HTERT RPE-1 (cell line): ENCODE results near the gene PCNX2.

Experiments used
- in situ Hi-C: fragments of 300-500 bp; cut with MboI; formaldehyde crosslinking; loops from 4 replicates; pipeline ENCODE4 v1.14.3; 2020; ENCODE audit warnings: low sequenced_read_pairs

Gene PCNX2

GRCh38 chr1:232966663-232967062, 328.9 kb downstream of the PCNX2 start:
- in situ Hi-C loops: no loop called here

- in situ Hi-C loops: no loop called here
Measured at GRCh38 chr1:232965912-232966217, 329.7 kb downstream of the PCNX2 start.

- in situ Hi-C loops: no loop called here
Measured at GRCh38 chr1:232965124-232965911, 330.2 kb downstream of the PCNX2 start.

GRCh38 chr1:232964601-232965000, 330.9 kb downstream of the PCNX2 start:
- in situ Hi-C loops: no loop called here

GRCh38 chr1:232962761-232963745, 332.5 kb downstream of the PCNX2 start:
- in situ Hi-C loops: no loop called here

GRCh38 chr1:232958067-232958466, 337.5 kb downstream of the PCNX2 start:
- in situ Hi-C loops: no loop called here

- in situ Hi-C loops: no loop called here
Measured at GRCh38 chr1:232956081-232956480, 339.4 kb downstream of the PCNX2 start.

- in situ Hi-C loops: no loop called here
Measured at GRCh38 chr1:232954594-232955365, 340.7 kb downstream of the PCNX2 start.

GRCh38 chr1:232952514-232953499, 342.7 kb downstream of the PCNX2 start:
- in situ Hi-C loops: no loop called here

- in situ Hi-C loops: no loop called here
Measured at GRCh38 chr1:232951605-232952004, 343.9 kb downstream of the PCNX2 start.

- in situ Hi-C loops: no loop called here
Measured at GRCh38 chr1:232951180-232951579, 344.3 kb downstream of the PCNX2 start.

- in situ Hi-C loops: no loop called here
Measured at GRCh38 chr1:232950197-232951176, 345.0 kb downstream of the PCNX2 start, which contains the start of gene NTPCR. TSS of gene NTPCR (plus strand) at chr1:232950611. CDS start at chr1:232950711, 100 bp downstream.

GRCh38 chr1:232949636-232950196, 345.8 kb downstream of the PCNX2 start:
- in situ Hi-C loops: no loop called here

GRCh38 chr1:232944347-232944746, 351.2 kb downstream of the PCNX2 start:
- in situ Hi-C loops: no loop called here

- in situ Hi-C loops: no loop called here
Measured at GRCh38 chr1:232943679-232944252, 351.8 kb downstream of the PCNX2 start.

- in situ Hi-C loops: no loop called here
Measured at GRCh38 chr1:232942413-232943294, 352.9 kb downstream of the PCNX2 start.

- in situ Hi-C loops: no loop called here
Measured at GRCh38 chr1:232940262-232940661, 355.3 kb downstream of the PCNX2 start.
